Thyroid gland (tissue), 4 donors: ENCODE results near the gene SUGCT. TPM values are rescaled to one million over a fixed set of nuclear protein-coding genes. Genes with fewer than 3 reads are reported as not detected.

ENCODE experiments used
- DNase-seq, 2 donors: peaks; one replicate each; pipeline ENCODE4 v3.0.0-alpha.2; 2019
- H3K27ac ChIP-seq, 3 donors: fragments of 200-600 bp; sonication (generic); 1 replicate in 2 of 3; 2 replicates in 1 of 3; pipeline ENCODE4 v1.5.1; 2016 to 2019; ENCODE audit warnings: mild to moderate bottlenecking in 1 of 3, moderate library complexity in 1 of 3
- H3K27me3 ChIP-seq: fragments of 200-600 bp; sonication (generic); one replicate; pipeline ENCODE4 v1.5.1; 2019
- H3K36me3 ChIP-seq, 2 donors: fragments of 200-600 bp; sonication (generic); one replicate each; pipeline ENCODE4 v1.5.1; 2016 to 2019
- H3K4me1 ChIP-seq, 2 donors: fragments of 200-600 bp; sonication (generic); one replicate each; pipeline ENCODE4 v1.5.1; 2017 to 2019
- H3K4me3 ChIP-seq, 3 donors: fragments of 200-600 bp; sonication (generic); replicated peaks in 1 of 3; 1 replicate in 2 of 3; 2 replicates in 1 of 3; pipeline ENCODE4 v1.5.1; 2016; ENCODE audit warnings: mild to moderate bottlenecking in 1 of 3
- H3K9me3 ChIP-seq: fragments of 200-600 bp; sonication (generic); one replicate; pipeline ENCODE4 v1.5.1; 2017
- POLR2A ChIP-seq, 2 donors: fragments of 450-650 bp; IDR thresholded peaks; one replicate each; pipeline ENCODE4 v1.6.1; 2017; ENCODE audit warnings: antibody characterized with exemption in 2 of 2, mild to moderate bottlenecking in 2 of 2, moderate library complexity in 1 of 2
- WGBS, 2 donors: methylation state at CpG; one replicate each; pipeline ENCODE4 v1.1.5; 2017; 5-methylcytosine and 5-hydroxymethylcytosine counted together
- intact Hi-C: fragments of 100-400 bp; cut with DNase I; formaldehyde crosslinking; loops from one replicate; pipeline ENCODE4 v1.15.1; 2023
- total RNA-seq, 4 donors: library from RNA; depleted of rRNA; stranded (reverse); fragments of >200 nt; gene quantifications; one replicate each; pipeline ENCODE4 v1.2.3, GENCODE V29; 2016
- TF ChIP-seq, protein P1 (sequence below), 6 experiments: fragments of 200-600 bp in 3 of 6; fragments of 450-650 bp in 3 of 6; sonication (generic) in 3 of 6; IDR thresholded peaks; one replicate each; pipeline ENCODE4 v1.5.1; 2016 to 2019; ENCODE audit warnings: antibody characterized with exemption in 6 of 6, mild to moderate bottlenecking in 2 of 6, inconsistent platforms in 1 of 6, moderate library complexity in 1 of 6

The SUGCT gene
- total RNA-seq, 4 donors from 2014 or later: 1.3 to 15.2 (median 3.2) TPM

DNA sequence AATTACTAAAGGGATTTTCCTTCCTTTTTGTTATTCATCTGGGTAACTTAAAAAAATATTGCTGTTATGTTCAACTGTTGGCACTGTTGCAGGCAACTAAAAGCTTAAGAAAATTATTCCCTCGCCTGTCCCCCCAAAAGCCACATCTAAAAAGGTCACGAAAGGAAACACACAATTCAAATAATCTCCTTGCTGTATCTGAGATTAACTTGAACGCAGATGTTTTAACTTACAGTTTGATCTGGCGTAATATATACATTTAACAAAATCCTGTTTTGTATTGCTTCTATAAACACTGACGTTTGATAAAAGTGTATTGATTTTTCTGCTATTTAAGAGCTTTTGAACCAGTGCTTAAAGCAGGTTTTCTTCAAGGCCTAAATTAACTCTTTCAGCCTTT, 432.1 kb downstream of the SUGCT start:
- H3K9me3 ChIP-seq: no peaks in the 10 kb centered on the region
- no peak for DNase-seq
- no peaks in the 10 kb centered on the region for H3K4me1 ChIP-seq
- no peak overlapping the region for H3K4me3 ChIP-seq
- 82 to 83% methylated on average over 5 of the region's 5 CpGs for WGBS, 2 donors
- H3K36me3 ChIP-seq: no peaks in the 10 kb centered on the region
- H3K27ac ChIP-seq: no peak overlapping the region
- no peaks in the 10 kb centered on the region for H3K27me3 ChIP-seq
- TF ChIP-seq, protein P1, sequence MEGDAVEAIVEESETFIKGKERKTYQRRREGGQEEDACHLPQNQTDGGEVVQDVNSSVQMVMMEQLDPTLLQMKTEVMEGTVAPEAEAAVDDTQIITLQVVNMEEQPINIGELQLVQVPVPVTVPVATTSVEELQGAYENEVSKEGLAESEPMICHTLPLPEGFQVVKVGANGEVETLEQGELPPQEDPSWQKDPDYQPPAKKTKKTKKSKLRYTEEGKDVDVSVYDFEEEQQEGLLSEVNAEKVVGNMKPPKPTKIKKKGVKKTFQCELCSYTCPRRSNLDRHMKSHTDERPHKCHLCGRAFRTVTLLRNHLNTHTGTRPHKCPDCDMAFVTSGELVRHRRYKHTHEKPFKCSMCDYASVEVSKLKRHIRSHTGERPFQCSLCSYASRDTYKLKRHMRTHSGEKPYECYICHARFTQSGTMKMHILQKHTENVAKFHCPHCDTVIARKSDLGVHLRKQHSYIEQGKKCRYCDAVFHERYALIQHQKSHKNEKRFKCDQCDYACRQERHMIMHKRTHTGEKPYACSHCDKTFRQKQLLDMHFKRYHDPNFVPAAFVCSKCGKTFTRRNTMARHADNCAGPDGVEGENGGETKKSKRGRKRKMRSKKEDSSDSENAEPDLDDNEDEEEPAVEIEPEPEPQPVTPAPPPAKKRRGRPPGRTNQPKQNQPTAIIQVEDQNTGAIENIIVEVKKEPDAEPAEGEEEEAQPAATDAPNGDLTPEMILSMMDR (IDR thresholded peaks at IDR 0.05): no peak
- TF ChIP-seq POLR2A (IDR thresholded peaks at IDR 0.05): no peak
- intact Hi-C loops: no loop called here

DNA sequence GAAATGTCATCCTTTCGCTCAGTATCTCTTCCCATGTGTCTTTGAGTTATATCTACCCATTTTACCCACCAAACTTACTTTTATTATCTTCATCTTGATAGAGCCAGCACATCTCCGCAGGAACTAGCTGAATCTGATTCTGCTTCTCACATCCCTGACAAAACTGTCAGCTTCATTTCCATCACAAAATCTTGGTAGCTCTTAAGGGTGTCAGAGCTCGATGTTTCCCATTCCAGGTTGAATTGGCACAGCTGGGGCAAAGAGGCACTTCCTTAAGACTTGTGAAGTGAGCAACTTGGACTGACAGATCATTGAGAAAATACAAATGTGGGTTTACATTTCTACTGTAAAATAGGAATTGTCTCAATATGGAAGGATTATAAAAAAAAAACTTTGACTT, 434.5 kb downstream of the SUGCT start:
- 73 to 75% methylated on average over 3 of the region's 3 CpGs for WGBS, 2 donors
- H3K4me1 ChIP-seq: no peaks in the 10 kb centered on the region
- H3K4me3 ChIP-seq: no peak overlapping the region
- no peaks in the 10 kb centered on the region for H3K27me3 ChIP-seq
- no peaks in the 10 kb centered on the region for H3K36me3 ChIP-seq
- H3K27ac ChIP-seq: no peak overlapping the region
- DNase-seq: no peak
- TF ChIP-seq POLR2A (IDR thresholded peaks at IDR 0.05): no peak
- TF ChIP-seq, protein P1 (IDR thresholded peaks at IDR 0.05): no peak
- intact Hi-C loops: no loop called here
- H3K9me3 ChIP-seq: no peaks in the 10 kb centered on the region

DNA sequence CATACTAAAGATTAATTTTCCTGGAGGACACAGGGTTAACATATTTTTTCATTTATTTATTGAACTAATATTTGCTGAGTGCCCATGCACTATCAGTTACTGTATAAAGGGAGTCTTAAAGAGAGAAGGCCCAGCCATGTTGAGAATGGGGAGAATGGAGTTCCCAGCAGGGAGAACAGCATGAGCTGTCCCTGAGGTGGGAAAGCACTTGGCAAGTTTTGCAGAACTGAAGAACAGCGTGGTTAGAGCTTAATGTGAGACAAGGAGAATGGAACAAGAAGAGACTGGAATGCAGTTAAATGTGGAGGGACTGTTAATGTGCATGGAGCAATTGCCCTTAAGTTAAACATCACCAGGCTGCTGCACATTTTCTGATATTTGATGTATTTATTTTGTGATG, 435.4 kb downstream of the SUGCT start:
- Histone ChIP-seq H3K27me3 (no peaks in the 10 kb centered on the region), H3K9me3 (no peaks in the 10 kb centered on the region), H3K27ac (no peak overlapping the region), H3K4me1 (no peaks in the 10 kb centered on the region), H3K4me3 (no peak overlapping the region), H3K36me3 (no peaks in the 10 kb centered on the region)
- intact Hi-C loops: no loop called here
- no peak for DNase-seq
- 30 to 51% methylated on average over 1 of the region's 1 CpG for WGBS, 2 donors
- TF ChIP-seq POLR2A (IDR thresholded peaks at IDR 0.05): no peak
- TF ChIP-seq, protein P1 (IDR thresholded peaks at IDR 0.05): no peak

DNA sequence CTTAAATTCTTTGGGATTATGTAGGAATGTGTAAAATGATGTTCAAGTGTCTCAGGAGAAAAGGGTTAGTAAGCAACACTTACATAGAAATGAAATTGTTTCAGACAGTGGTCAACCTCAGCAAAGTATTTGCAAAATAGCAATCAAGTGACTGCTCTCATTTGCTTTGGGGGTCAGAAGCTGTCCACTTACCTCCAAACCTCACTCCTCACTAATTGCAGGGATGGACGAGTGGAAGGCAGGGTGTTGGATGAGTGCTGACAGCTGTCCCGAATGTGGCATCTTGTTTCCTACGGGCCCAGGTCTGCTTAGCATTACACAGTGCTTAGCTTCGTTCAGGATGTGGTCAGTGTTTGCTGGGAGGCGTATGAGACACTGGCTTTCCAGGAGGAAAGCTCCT, 437.0 kb downstream of the SUGCT start:
- Histone ChIP-seq H3K9me3 (no peaks in the 10 kb centered on the region), H3K27ac (no peak overlapping the region), H3K4me1 (no peaks in the 10 kb centered on the region), H3K36me3 (no peaks in the 10 kb centered on the region), H3K4me3 (no peak overlapping the region), H3K27me3 (no peaks in the 10 kb centered on the region)
- TF ChIP-seq, protein P1 (IDR thresholded peaks at IDR 0.05): no peak
- TF ChIP-seq POLR2A (IDR thresholded peaks at IDR 0.05): no peak
- WGBS, 2 donors: 60 to 65% methylated on average over 5 of the region's 5 CpGs
- DNase-seq: no peak
- intact Hi-C loops: no loop called here

DNA sequence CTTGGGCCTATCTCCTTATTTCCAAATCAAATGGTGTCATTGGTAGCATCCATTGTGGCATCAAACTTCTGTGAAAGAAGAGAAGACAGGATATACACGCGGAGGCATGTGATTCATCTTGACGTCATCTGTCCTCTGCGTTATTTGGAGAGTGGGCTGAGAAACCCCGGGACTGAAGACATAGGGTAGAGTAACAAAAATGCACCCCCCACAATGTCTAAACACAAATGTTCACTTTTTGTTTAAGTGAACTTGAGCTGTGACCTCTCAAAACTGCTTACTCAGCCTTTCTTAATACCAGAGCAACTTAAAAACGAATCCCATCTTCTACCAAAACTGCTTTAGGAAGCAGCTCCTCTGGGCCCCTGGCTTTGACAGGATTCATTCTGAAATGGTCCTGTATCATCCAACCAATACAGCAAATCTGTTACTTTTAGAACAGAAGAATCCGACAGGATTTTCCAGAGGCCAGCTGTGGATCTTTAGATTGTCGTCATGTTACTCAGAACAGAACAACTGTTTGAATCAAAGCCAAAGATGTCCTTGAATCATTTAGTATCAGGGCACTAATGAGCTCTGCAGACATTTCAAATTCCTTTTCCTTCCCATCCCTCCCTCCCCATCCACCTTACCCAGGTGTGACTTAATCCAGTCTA, 438.1 kb downstream of the SUGCT start:
- no peak overlapping the region for H3K27ac ChIP-seq
- H3K27me3 ChIP-seq: no peaks in the 10 kb centered on the region
- WGBS, 2 donors: 70 to 80% methylated on average over 8 of the region's 8 CpGs
- no peaks in the 10 kb centered on the region for H3K36me3 ChIP-seq
- no peaks in the 10 kb centered on the region for H3K9me3 ChIP-seq
- DNase-seq: no peak
- H3K4me1 ChIP-seq: no peaks in the 10 kb centered on the region
- TF ChIP-seq, protein P1 (IDR thresholded peaks at IDR 0.05): no peak
- TF ChIP-seq POLR2A (IDR thresholded peaks at IDR 0.05): no peak
- no peak overlapping the region for H3K4me3 ChIP-seq
- intact Hi-C loops: no loop called here
